Endothelial cell of umbilical vein (primary cell): Measurements from ENCODE around the gene DENND5B. TPM values are rescaled to one million over a fixed set of nuclear protein-coding genes. Genes with fewer than 3 reads are reported as not detected.

Experiments
- BruUV-seq: library from RNA; stranded (reverse); fragments of 400-500 nt; replicated peaks from 2 replicates; lab custom pipeline; 2021; lab: Mats Ljungman, UMichigan
- CTCF ChIA-PET: fragments of 300-600, 350-600 bp; sonication (Branson Sonifier 250); formaldehyde crosslinking; loops from one replicate; lab custom pipeline; 2021; ENCODE audit warnings: antibody characterized with exemption, inconsistent platforms; lab: Charles Lee
- POLR2A ChIA-PET: fragments of 300-600, 350-600 bp; sonication (Branson Sonifier 250); formaldehyde crosslinking; loops from one replicate; lab custom pipeline; 2021; ENCODE audit warnings: antibody characterized with exemption, inconsistent platforms; lab: Charles Lee
- DNase-seq: peaks from one replicate; pipeline ENCODE4 v3.0.0-alpha.2; 2011; ENCODE audit warnings: low read depth, low spot score
- FAIRE-seq: peaks from 2 replicates; lab custom pipeline; 2011; peaks lifted over from hg19 to GRCh38; lab: Jason Lieb, UNC
- H2AFZ ChIP-seq: 2 replicates; pipeline ENCODE4 v1.6.0; 2012; ENCODE audit warnings: low read depth, low read length, control low read depth, inconsistent platforms
- H3K27ac ChIP-seq: 2 replicates; pipeline ENCODE4 v1.5.1; 2011; ENCODE audit warnings: low read depth, mild to moderate bottlenecking, control low read depth, low read length, moderate library complexity; ENCODE audit not compliant: insufficient read depth
- H3K27me3 ChIP-seq, 2 experiments: 2 replicates each; pipeline versions ENCODE4 v1.6.0 to v1.6.1; 2011; ENCODE audit warnings: low read length in 2 of 2, mixed read lengths in 1 of 2; ENCODE audit not compliant: control insufficient read depth in 2 of 2, insufficient read depth in 2 of 2
- H3K36me3 ChIP-seq, 2 experiments: 2 replicates in 1 of 2; 3 replicates in 1 of 2; pipeline ENCODE4 v1.5.1; 2011; ENCODE audit warnings: low read length in 2 of 2, mild to moderate bottlenecking in 1 of 2, moderate library complexity in 1 of 2; ENCODE audit not compliant: control insufficient read depth in 2 of 2, insufficient read depth in 2 of 2; ENCODE audit errors: extremely low read depth in 1 of 2
- H3K4me1 ChIP-seq: 3 replicates; pipeline ENCODE4 v1.5.1; 2011; ENCODE audit warnings: mild to moderate bottlenecking, low read length; ENCODE audit not compliant: control insufficient read depth, insufficient read depth; ENCODE audit errors: extremely low read depth
- H3K4me2 ChIP-seq: 2 replicates; pipeline ENCODE4 v1.6.1; 2011; ENCODE audit warnings: low read length, control low read depth, mixed read lengths; ENCODE audit not compliant: insufficient read depth
- H3K4me3 ChIP-seq, 3 experiments: fragments of 200-600 bp in 1 of 3; sonication (generic), shearing (Covaris generic) in 1 of 3; replicated peaks in 1 of 3; 2 replicates each; pipeline ENCODE4 v1.5.1; 2011 to 2016; ENCODE audit warnings: control low read depth in 3 of 3, low read length in 3 of 3, mild to moderate bottlenecking in 2 of 3, inconsistent platforms in 1 of 3, low read depth in 1 of 3, moderate library complexity in 1 of 3; ENCODE audit not compliant: insufficient read depth in 1 of 3
- H3K79me2 ChIP-seq: 2 replicates; pipeline ENCODE4 v1.6.0; 2012; ENCODE audit warnings: low read length, inconsistent platforms; ENCODE audit not compliant: control insufficient read depth, insufficient read depth
- H3K9ac ChIP-seq: replicated peaks from 2 replicates; pipeline ENCODE3; 2011; ENCODE audit warnings: low read length, control low read depth; ENCODE audit not compliant: insufficient read depth; ENCODE audit errors: extremely low read depth
- H3K9me1 ChIP-seq: replicated peaks from 3 replicates; pipeline ENCODE4 v1.6.0; 2011; ENCODE audit warnings: mild to moderate bottlenecking, low read length; ENCODE audit not compliant: control insufficient read depth, insufficient read depth; ENCODE audit errors: extremely low read depth
- H3K9me3 ChIP-seq: replicated peaks from 2 replicates; pipeline ENCODE4 v1.5.1; 2012; ENCODE audit warnings: low read length, inconsistent platforms; ENCODE audit not compliant: control insufficient read depth, insufficient read depth
- H4K20me1 ChIP-seq: replicated peaks from 2 replicates; pipeline ENCODE3; 2011; ENCODE audit warnings: mild to moderate bottlenecking, low read length; ENCODE audit not compliant: control insufficient read depth, insufficient read depth; ENCODE audit errors: extremely low read depth
- CTCF ChIP-seq, 2 donors: IDR thresholded peaks; 1 replicate in 1 of 2; 2 replicates in 1 of 2; pipeline ENCODE4 v1.5.1; 2011; ENCODE audit warnings: low read length in 2 of 2, mild to moderate bottlenecking in 2 of 2, moderate library complexity in 2 of 2, control low read depth in 1 of 2, inconsistent platforms in 1 of 2, low read depth in 1 of 2; ENCODE audit not compliant: insufficient read depth in 1 of 2; ENCODE audit errors: extremely low read depth in 1 of 2
- EZH2 ChIP-seq: IDR thresholded peaks from 2 replicates; pipeline ENCODE4 v1.6.1; 2012; ENCODE audit warnings: borderline replicate concordance, low read depth, mild to moderate bottlenecking, moderate library complexity, low read length, inconsistent platforms; ENCODE audit not compliant: severe bottlenecking
- FOS ChIP-seq: IDR thresholded peaks from 2 replicates; pipeline ENCODE4 v1.6.1; 2011; ENCODE audit warnings: mild to moderate bottlenecking, low read length, moderate library complexity, borderline replicate concordance; ENCODE audit not compliant: insufficient read depth
- GATA2 ChIP-seq: IDR thresholded peaks from 2 replicates; pipeline ENCODE4 v1.7.0; 2011; ENCODE audit warnings: low read depth, mild to moderate bottlenecking, moderate library complexity, mixed read lengths, low read length; ENCODE audit not compliant: insufficient read length, insufficient read depth
- JUN ChIP-seq: IDR thresholded peaks from 2 replicates; pipeline ENCODE4 v1.6.1; 2011; ENCODE audit warnings: borderline replicate concordance, low read depth; ENCODE audit not compliant: insufficient read length, insufficient read depth
- MAX ChIP-seq: IDR thresholded peaks from 2 replicates; pipeline ENCODE4 v1.6.1; 2011; ENCODE audit not compliant: insufficient read depth, insufficient read length
- MYC ChIP-seq: IDR thresholded peaks from one replicate; pipeline ENCODE4 v1.6.1; 2011; ENCODE audit warnings: mild to moderate bottlenecking, low read depth, low read length
- POLR2A ChIP-seq: IDR thresholded peaks from 2 replicates; pipeline ENCODE4 v1.6.1; 2012; ENCODE audit warnings: low read depth, mild to moderate bottlenecking, control low read depth, low read length
- POLR2AphosphoS5 ChIP-seq: IDR thresholded peaks from 2 replicates; pipeline ENCODE4 v1.6.1; 2012; ENCODE audit warnings: low read depth, mild to moderate bottlenecking, control low read depth, low read length, moderate library complexity; ENCODE audit not compliant: insufficient read depth
- dilution Hi-C: fragments of 300-500 bp; cut with MboI; formaldehyde crosslinking; loops from one replicate; pipeline ENCODE4 v1.15.0; 2019; ENCODE audit warnings: low sequenced_read_pairs; ENCODE audit not compliant: extremely low pct_ligation_motif_present
- intact Hi-C: fragments of 100-400 bp; cut with micrococcal nuclease; formaldehyde crosslinking; loops from one replicate; pipeline ENCODE4 v1.10.0; 2022
- polyA plus RNA-seq, 4 experiments: library from polyadenylated mRNA; depleted of rRNA in 3 of 4; stranded (reverse) in 3 of 4; unstranded in 1 of 4; fragments of >200 nt; gene quantifications; 2 replicates each; pipeline versions ENCODE4 v1.2.1 to v1.2.3, GENCODE V29; 2011 to 2012; ENCODE audit warnings: missing spikeins in 1 of 4
- total RNA-seq: library from RNA; stranded (reverse); gene quantifications from 2 replicates; pipeline ENCODE4 v1.2.3, GENCODE V29; 2021

The DENND5B gene
- total and polyA plus RNA-seq, 2 donors (not counting 3 experiments of a cell fraction or from before 2014, with no cell fraction given) = 10.3 to 18.3 TPM

GRCh38 chr12:31626270-31626995 lies 35.5 kb upstream of the DENND5B start:
- H3K4me3 ChIP-seq = no peak overlapping the region
- no TSS peak for BruUV-seq
- H3K79me2 ChIP-seq = no peaks in the 10 kb centered on the region
- H4K20me1 ChIP-seq = no peaks in the 10 kb centered on the region
- no peak overlapping the region for H3K27ac ChIP-seq
- H3K27me3 ChIP-seq = no peaks in the 10 kb centered on the region
- ChIA-PET CTCF (no interaction called here), POLR2A (no interaction called here)
- intact Hi-C loops = no loop called here
- H3K9me3 ChIP-seq = no peaks in the 10 kb centered on the region
- dilution Hi-C loops = no loop called here
- H3K4me1 ChIP-seq = peaks cover 5% of the 10 kb centered on the region
- no peak overlapping the region for H3K9ac ChIP-seq
- DNase-seq (no peak), FAIRE-seq (no peak)
- H3K9me1 ChIP-seq = no peaks in the 10 kb centered on the region
- TF ChIP-seq CTCF (IDR thresholded peaks at IDR 0.05; ENCODE audit: extremely low read depth in 1 of 2, insufficient read depth in 1 of 2, low read depth in 1 of 2, low read length in 2 of 2) (no peak), POLR2A (no peak), MYC (no peak), EZH2 (no peak), FOS (no peak), POLR2AphosphoS5 (no peak), JUN (no peak), MAX (no peak), GATA2 (no peak)
- no peaks in the 10 kb centered on the region for H3K36me3 ChIP-seq
- H3K4me2 ChIP-seq = no peak overlapping the region
- no peak overlapping the region for H2AFZ ChIP-seq
